Stomach (tissue), 9 donors: ENCODE measurements around the gene CD86. TPM values are rescaled to one million over a fixed set of nuclear protein-coding genes. Genes with fewer than 3 reads are reported as not detected.
"Not testable (repeated sequence)": the region's sequence is repeated elsewhere in the genome, so short reads cannot be mapped to it uniquely, and the experiment has no call there.

Source experiments
- DNase-seq, 2 donors: peaks; one replicate each; pipeline versions ENCODE4 v3.0.0 to v3.0.0-alpha.2; 2013 to 2019
- H3K27ac ChIP-seq, 5 donors: fragments of 200-600 bp in 4 of 5; sonication (generic) in 4 of 5; one replicate each; pipeline ENCODE4 v1.5.1; 2013 to 2019; ENCODE audit warnings: mild to moderate bottlenecking in 1 of 5, moderate library complexity in 1 of 5
- H3K27me3 ChIP-seq, 3 donors: fragments of 200-600 bp; sonication (generic); one replicate each; pipeline ENCODE4 v1.5.1; 2017 to 2019; ENCODE audit warnings: mixed run types in 1 of 3
- H3K36me3 ChIP-seq, 4 donors: fragments of 200-600 bp; sonication (generic); 1 replicate in 3 of 4; 2 replicates in 1 of 4; pipeline ENCODE4 v1.5.1; 2016 to 2019
- H3K4me1 ChIP-seq, 4 donors: fragments of 200-600 bp; sonication (generic); one replicate each; pipeline ENCODE4 v1.5.1; 2016 to 2019
- H3K4me3 ChIP-seq, 4 donors: fragments of 200-600 bp; sonication (generic) in 3 of 4; one replicate each; pipeline ENCODE4 v1.5.1; 2016 to 2019; ENCODE audit warnings: mild to moderate bottlenecking in 1 of 4
- H3K9me3 ChIP-seq, 4 donors: fragments of 200-600 bp; sonication (generic); one replicate each; pipeline ENCODE4 v1.5.1; 2016 to 2019
- EP300 ChIP-seq: sonication (generic); formaldehyde crosslinking; IDR thresholded peaks from one replicate; pipeline ENCODE4 v1.6.1; 2017; ENCODE audit warnings: antibody characterized with exemption
- POLR2A ChIP-seq, 4 donors: fragments of 450-650 bp; IDR thresholded peaks; one replicate each; pipeline ENCODE4 v1.6.1; 2016; ENCODE audit warnings: antibody characterized with exemption in 4 of 4, control low read depth in 2 of 4, mild to moderate bottlenecking in 1 of 4, moderate library complexity in 1 of 4
- POLR2AphosphoS5 ChIP-seq, 3 donors: sonication (generic); formaldehyde crosslinking; IDR thresholded peaks; one replicate each; pipeline ENCODE4 v1.6.1; 2016; ENCODE audit warnings: antibody characterized with exemption in 3 of 3
- WGBS, 5 donors: extraction: QIAGEN DNeasy Blood & Tissue Kit in 3 of 5; methylation state at CpG; one replicate each; pipeline versions ENCODE4 v1.1.5 to v1.1.7; 2013 to 2018; 5-methylcytosine and 5-hydroxymethylcytosine counted together
- intact Hi-C: fragments of 100-400 bp; cut with DNase I; formaldehyde crosslinking; loops from one replicate; pipeline ENCODE4 v1.15.1; 2023; ENCODE audit warnings: low total_unique reads
- polyA plus RNA-seq, 3 donors: library from polyadenylated mRNA; stranded (reverse); fragments of 200-250 nt; gene quantifications; one replicate each; pipeline ENCODE4 v1.2.3, GENCODE V29; 2013
- total RNA-seq, 5 donors: library from RNA; depleted of rRNA; stranded (reverse); fragments of >200 nt; gene quantifications; one replicate each; pipeline versions ENCODE4 v1.1.0 to v1.2.3, GENCODE V29; 2014 to 2016
- TF ChIP-seq, protein P1 (sequence below), 7 experiments: fragments of 450-650 bp in 4 of 7; fragments of 200-600 bp in 3 of 7; sonication (generic) in 3 of 7; IDR thresholded peaks; one replicate each; pipeline ENCODE4 v1.5.1; 2016 to 2019; ENCODE audit warnings: antibody characterized with exemption in 7 of 7, control low read depth in 2 of 7, mild to moderate bottlenecking in 1 of 7
- donor health status: healthy with polysubstance abuse.
- donor health status: Bipolar disorder and iron deficiency.
- donor health status: healthy.

CD86 gene
- total and polyA plus RNA-seq, 8 donors, result 0.29 to 16.9 (median 3.1) TPM; not detected in 1

GRCh38 chr3:122132949-122133540 lies 77.9 kb downstream of the CD86 start:
- TF ChIP-seq POLR2AphosphoS5 (IDR thresholded peaks at IDR 0.05), result no peak
- TF ChIP-seq, protein P1, sequence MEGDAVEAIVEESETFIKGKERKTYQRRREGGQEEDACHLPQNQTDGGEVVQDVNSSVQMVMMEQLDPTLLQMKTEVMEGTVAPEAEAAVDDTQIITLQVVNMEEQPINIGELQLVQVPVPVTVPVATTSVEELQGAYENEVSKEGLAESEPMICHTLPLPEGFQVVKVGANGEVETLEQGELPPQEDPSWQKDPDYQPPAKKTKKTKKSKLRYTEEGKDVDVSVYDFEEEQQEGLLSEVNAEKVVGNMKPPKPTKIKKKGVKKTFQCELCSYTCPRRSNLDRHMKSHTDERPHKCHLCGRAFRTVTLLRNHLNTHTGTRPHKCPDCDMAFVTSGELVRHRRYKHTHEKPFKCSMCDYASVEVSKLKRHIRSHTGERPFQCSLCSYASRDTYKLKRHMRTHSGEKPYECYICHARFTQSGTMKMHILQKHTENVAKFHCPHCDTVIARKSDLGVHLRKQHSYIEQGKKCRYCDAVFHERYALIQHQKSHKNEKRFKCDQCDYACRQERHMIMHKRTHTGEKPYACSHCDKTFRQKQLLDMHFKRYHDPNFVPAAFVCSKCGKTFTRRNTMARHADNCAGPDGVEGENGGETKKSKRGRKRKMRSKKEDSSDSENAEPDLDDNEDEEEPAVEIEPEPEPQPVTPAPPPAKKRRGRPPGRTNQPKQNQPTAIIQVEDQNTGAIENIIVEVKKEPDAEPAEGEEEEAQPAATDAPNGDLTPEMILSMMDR (IDR thresholded peaks at IDR 0.05), result no peak
- TF ChIP-seq EP300, result no peak
- no peak for TF ChIP-seq POLR2A (IDR thresholded peaks at IDR 0.05)
- Histone ChIP-seq H3K4me1 (no peaks in the 10 kb centered on the region), H3K27me3 (no peaks in the 10 kb centered on the region), H3K9me3 (peaks cover 0 to 8% (median 4%) of the 10 kb centered on the region in 4 donors), H3K4me3 (no peak overlapping the region), H3K36me3 (no peaks in the 10 kb centered on the region), H3K27ac (no peak overlapping the region)
- DNase-seq, result no peak
- intact Hi-C loops, result no loop called here
- WGBS, 5 donors, result 72 to 79% (median 76%) methylated on average over 7 of the region's 7 CpGs

DNA sequence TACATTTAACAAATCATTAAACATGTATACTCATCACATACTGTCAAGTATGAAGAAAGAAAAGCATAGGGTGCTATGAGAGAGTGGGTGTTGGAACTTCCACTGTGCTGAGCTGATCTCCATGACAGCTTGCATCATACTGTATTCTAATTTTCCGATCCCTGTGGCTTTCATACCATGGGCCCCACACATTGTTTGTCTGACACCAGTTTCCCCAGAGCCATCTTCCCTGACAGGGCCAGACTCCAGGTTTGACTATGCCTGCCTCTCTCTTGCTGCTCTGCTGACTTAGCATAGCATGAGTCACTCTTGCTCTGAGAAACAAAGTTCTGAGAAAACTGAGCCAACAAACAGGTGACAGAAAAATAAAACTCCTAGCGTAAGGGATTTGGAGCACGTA lies 91.3 kb downstream of the CD86 start:
- 81 to 89% (median 85%) methylated on average over 3 of the region's 3 CpGs for WGBS, 5 donors
- no peaks in the 10 kb centered on the region for H3K27me3 ChIP-seq
- no peak for DNase-seq
- intact Hi-C loops, result no loop called here
- TF ChIP-seq, protein P1 (IDR thresholded peaks at IDR 0.05), result no peak
- no peak for TF ChIP-seq POLR2AphosphoS5 (IDR thresholded peaks at IDR 0.05)
- TF ChIP-seq EP300, result no peak
- no peak for TF ChIP-seq POLR2A (IDR thresholded peaks at IDR 0.05)
- peaks cover 0 to 14% (median 12%) of the 10 kb centered on the region in 4 donors for H3K9me3 ChIP-seq
- H3K4me3 ChIP-seq, result no peak overlapping the region
- H3K4me1 ChIP-seq, result no peaks in the 10 kb centered on the region
- H3K27ac ChIP-seq, result no peak overlapping the region
- no peaks in the 10 kb centered on the region for H3K36me3 ChIP-seq

GRCh38 chr3:122148941-122149627 lies 93.9 kb downstream of the CD86 start:
- 54 to 71% (median 70%) methylated on average over 2 of the region's 2 CpGs for WGBS, 5 donors
- DNase-seq, result no peak
- intact Hi-C loops, result no loop called here

GRCh38 chr3:122151480-122151879 lies 96.3 kb downstream of the CD86 start:
- WGBS, 5 donors, result 64 to 81% (median 73%) methylated on average over 2 of the region's 2 CpGs

More at GRCh38 chr3:122148941-122149627, 93.9 kb downstream of the CD86 start:
- no peak overlapping the region for H3K4me3 ChIP-seq
- no peaks in the 10 kb centered on the region for H3K36me3 ChIP-seq
- no peak overlapping the region for H3K27ac ChIP-seq
- peaks cover 0 to 10% (median 9%) of the 10 kb centered on the region in 4 donors for H3K9me3 ChIP-seq
- TF ChIP-seq, protein P1 (IDR thresholded peaks at IDR 0.05), result no peak
- TF ChIP-seq EP300 (no peak), POLR2A (IDR thresholded peaks at IDR 0.05) (no peak), POLR2AphosphoS5 (IDR thresholded peaks at IDR 0.05) (no peak)
- H3K27me3 ChIP-seq, result no peaks in the 10 kb centered on the region
- no peaks in the 10 kb centered on the region for H3K4me1 ChIP-seq

DNA sequence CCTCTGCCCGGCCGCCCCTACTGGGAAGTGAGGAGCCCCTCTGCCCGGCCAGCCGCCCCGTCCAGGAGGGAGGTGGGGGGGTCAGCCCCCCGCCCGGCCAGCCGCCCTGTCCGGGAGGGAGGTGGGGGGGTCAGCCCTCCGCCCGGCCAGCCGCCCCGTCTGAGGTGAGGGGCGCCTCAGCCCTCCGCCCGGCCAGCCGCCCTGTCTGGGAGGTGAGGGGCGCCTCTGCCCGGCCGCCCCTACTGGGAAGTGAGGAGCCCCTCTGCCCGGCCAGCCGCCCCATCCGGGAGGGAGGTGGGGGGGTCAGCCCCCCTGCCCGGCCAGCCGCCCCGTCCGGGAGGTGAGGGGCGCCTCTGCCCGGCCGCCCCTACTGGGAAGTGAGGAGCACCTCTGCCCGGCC lies 109.8 kb downstream of the CD86 start:
- H3K9me3 ChIP-seq, H3K36me3 ChIP-seq, H3K4me3 ChIP-seq, H3K27ac ChIP-seq, DNase-seq, H3K4me1 ChIP-seq, intact Hi-C loops, H3K27me3 ChIP-seq: not testable (repeated sequence)
- 91 to 100% (median 98%) methylated on average over 1 to 20 of the region's 31 CpGs; no CpG with 5 or more reads in 1 of the 5 donors for WGBS, 5 donors

More at GRCh38 chr3:122151480-122151879, 96.3 kb downstream of the CD86 start:
- no peak overlapping the region for H3K4me3 ChIP-seq
- intact Hi-C loops, result no loop called here
- no peak for DNase-seq
- no peaks in the 10 kb centered on the region for H3K4me1 ChIP-seq
- TF ChIP-seq POLR2AphosphoS5 (IDR thresholded peaks at IDR 0.05), result no peak
- no peak for TF ChIP-seq EP300
- TF ChIP-seq POLR2A (IDR thresholded peaks at IDR 0.05), result no peak
- TF ChIP-seq, protein P1 (IDR thresholded peaks at IDR 0.05), result no peak
- no peaks in the 10 kb centered on the region for H3K36me3 ChIP-seq
- H3K9me3 ChIP-seq, result peaks cover 0 to 33% (median 31%) of the 10 kb centered on the region in 4 donors
- no peak overlapping the region for H3K27ac ChIP-seq
- no peaks in the 10 kb centered on the region for H3K27me3 ChIP-seq
